Body of pancreas (tissue), 4 donors: ENCODE data around the gene TBATA.

Source experiments
- CTCF ChIP-seq, 7 experiments: fragments of 450-650 bp in 4 of 7; fragments of 200-600 bp in 3 of 7; sonication (generic) in 3 of 7; IDR thresholded peaks; one replicate each; pipeline ENCODE4 v1.5.1; 2016 to 2019; ENCODE audit warnings: antibody characterized with exemption in 7 of 7
- POLR2A ChIP-seq, 3 donors: fragments of 450-650 bp; IDR thresholded peaks; one replicate each; pipeline ENCODE4 v1.6.1; 2016; ENCODE audit warnings: antibody characterized with exemption in 3 of 3, mild to moderate bottlenecking in 2 of 3

- no peak for TF ChIP-seq CTCF (IDR thresholded peaks at IDR 0.05)
- TF ChIP-seq POLR2A (IDR thresholded peaks at IDR 0.05), result no peak
These were observed 16.7 kb upstream of the TBATA start for GRCh38 chr10:70801854-70802253.
